ENCODE data around the gene SGPP1.
"Not testable (repeated sequence)": the region's sequence is repeated elsewhere in the genome, so short reads cannot be mapped to it uniquely, and the experiment has no call there.

Gene SGPP1

DNA sequence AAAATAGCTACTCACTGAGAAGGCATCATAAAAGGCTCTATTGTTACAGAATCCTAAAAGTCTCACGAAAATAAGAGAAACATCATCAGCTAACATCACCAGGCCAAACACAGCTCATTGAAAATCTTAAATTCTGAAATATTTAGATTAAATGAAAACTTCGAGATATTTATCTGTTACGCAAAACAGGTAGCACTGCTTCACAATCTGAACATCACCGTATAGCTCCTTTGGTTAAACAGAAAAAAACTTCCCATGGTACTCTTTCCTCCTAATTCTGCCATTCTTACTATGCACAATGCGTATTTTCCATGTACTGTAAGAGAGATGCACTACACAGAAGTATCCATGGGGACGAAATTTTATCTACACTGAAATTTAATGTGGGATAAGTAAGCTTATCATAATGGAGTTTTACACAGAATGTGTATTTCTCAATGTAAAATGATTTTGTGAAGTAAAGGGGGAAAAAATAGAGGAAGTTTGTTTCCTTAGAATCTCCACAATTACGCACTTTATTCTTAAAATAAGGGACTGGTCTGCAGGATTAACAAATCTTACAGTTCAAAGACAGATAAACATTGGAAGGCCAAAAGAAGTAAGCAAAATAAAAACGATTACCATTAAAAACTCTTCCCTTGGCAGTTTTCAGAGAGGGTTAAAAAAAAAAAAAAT, 1.9 kb downstream of the SGPP1 start:
- no peak for DNase-seq (ENCODE audit: low read depth)

DNA sequence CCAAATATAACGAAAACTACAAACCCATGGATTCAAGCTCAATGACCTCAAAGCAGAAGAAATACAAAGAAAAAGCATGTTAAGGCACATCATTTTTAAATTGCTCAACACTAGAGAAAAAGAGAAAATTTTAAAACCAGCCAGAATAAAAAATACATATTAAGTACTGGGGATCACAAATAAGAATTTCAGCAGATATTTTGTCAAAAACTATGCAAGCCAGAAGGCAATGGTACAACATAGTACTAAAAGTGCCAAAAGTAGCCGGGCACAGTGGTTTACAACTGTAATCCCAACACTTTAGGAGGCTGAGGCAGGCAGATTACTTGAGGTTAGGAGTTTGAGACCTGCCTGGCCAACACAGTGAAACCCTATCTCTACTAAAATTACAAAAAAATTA, 10.2 kb downstream of the SGPP1 start:
- DNase-seq (ENCODE audit: low read depth), result peak; percentile 34

DNA sequence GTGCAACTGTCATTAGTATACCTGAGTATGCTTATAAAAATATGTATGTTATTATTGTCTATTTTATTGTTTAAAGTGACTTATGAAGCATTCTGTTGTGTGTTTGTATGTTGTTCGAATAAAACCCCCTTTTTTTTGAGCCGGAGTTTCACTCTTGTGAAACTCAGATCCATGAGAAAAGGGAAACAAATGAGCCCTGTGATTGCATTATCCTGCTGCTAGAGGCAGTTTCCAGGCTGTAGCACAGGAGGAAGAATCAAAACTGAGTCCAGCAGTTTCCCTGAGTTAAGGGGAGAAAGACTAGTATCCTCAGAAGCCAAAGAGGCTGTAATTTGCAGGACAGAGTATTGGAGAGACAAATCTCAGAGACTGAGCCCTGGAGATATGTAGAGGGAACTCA, 12.5 kb downstream of the SGPP1 start:
- DNase-seq (ENCODE audit: low read depth), result no peak

DNA sequence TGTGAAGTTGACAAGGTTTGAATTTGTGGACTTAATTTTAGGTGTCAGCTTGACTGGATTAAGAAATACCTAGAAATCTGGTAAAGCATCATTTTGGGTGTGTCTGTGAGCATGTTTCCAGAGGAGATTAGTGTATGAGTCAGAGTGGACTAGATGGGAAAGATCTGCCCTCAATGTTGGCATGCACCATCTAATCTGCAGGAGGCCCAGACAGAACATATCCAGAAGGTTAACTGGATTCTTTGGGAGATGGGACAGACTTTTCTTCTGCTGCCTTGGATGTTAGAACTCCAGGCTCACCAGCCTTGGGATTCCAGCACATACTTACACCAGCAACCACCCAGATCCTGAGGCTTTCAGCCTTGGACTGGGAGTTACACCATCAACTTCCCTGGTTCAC, 14.1 kb downstream of the SGPP1 start:
- peak; percentile 73 for DNase-seq (ENCODE audit: low read depth)

DNA sequence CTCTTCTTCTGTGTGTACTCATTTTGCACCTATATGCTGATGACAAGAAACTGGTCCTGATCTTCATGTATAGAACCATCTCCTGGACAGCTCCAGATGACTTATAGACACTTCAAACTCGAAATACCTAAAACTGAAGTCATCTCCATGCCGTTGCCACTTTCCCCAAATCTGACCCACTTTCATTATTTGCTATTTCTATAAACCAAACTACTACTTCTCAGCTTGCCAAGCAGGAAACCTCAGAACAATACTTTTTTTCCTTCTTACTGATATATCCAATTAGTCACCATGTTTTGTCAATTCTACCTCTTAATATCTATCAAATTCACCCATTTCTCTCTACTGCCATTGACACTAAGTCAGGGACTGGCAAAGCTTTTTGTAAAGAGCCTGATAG, 14.8 kb downstream of the SGPP1 start:
- peak; percentile 17 for DNase-seq (ENCODE audit: low read depth)

DNA sequence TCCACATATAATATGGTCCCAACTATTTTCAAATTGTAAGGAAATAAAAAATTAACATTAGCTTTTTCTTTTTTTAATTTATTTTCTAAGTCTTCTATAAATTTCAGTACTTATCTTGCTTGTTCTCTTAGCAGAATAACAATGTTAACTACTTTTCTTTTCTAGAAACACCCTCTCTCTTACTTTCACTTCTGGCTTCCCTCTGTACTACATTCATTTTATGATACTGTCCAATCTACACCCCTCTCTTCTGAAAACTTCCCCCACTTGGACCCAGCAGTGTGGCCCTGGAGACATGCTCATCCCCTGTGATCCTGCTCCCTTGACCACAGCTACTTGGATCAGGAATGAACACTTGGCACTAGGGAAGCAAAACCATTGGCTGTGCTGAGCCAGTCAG, 15.7 kb downstream of the SGPP1 start:
- DNase-seq (ENCODE audit: low read depth), result no peak

DNA sequence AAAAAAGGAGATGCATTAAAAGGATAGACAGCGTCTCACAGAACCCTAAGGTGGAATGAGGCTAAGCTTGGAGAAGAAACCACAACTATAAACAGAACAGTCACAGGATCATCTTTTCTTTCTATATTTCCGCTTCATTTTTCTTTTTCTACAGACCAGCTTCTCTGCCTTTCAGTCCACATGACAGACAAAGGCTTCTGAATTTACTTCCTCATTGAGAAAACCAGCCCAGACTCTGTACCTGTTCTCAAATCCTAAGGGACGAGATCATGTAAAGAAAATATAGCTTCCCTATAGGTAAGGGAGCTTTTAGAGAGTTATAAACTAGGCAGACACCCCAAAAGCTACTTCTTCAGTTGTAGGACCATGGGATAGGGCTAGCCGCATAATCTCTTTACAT, 17.4 kb downstream of the SGPP1 start:
- no peak for DNase-seq (ENCODE audit: low read depth)

DNA sequence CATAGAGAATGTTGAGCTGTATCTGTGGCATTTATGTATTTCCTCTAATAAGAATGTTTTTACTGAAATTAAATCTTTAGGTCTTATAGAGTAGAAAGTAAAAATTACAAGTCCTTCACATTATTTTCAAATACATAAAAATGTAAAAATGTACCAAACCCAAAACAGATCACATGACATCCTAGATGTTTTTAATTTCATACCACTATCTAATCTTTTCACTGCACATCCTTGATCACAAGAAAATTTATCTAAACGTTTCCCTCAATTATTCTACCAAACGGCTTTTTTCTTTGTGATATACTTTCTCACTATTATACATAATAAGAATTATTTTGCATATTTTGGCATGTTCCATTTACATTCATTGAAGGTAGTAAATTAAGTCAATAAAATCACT, 18.3 kb downstream of the SGPP1 start:
- no peak for DNase-seq (ENCODE audit: low read depth)

DNA sequence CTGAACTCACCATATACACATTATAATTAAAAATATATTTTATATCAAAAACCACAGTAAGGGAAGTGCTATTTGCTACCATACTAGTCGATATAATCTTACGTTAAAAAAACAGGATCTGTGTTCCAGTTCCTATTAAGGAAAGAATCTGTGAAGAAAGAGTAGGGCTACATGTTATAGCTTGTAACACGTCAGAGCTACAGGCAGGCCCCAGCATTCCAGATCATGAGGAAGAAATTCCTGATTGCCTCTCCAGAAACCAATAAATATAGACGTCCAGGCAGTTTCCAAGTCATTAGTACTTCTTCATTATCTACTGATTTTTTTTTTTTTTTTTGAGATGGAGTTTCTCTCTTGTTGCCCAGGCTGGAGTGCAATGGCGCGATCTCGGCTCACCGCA, 20.6 kb downstream of the SGPP1 start:
- no peak for DNase-seq (ENCODE audit: low read depth)

DNA sequence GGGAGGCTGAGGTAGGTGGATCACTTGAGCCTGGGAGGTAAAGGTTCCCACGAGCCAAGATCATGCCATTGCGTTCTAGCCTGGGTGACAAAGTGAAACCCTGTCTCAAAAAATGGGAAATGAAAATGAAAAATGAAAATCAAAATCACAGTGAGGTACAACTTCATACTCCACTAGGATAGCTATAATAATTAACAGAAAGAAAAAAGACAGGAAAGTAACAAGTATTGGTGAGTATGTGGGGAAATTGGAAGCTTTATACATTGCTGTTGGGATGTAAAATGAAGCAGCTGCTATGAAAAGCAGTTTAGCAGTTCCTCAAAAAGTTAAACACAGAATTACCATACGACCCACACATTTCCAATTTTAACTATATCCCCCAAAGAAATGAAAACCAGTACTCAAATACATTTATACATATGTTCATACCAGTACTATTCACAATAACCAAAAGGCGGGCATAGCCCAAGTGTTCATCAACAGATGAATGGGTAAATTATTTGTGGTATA, 22.2 kb downstream of the SGPP1 start:
- no peak for DNase-seq (ENCODE audit: low read depth)

DNA sequence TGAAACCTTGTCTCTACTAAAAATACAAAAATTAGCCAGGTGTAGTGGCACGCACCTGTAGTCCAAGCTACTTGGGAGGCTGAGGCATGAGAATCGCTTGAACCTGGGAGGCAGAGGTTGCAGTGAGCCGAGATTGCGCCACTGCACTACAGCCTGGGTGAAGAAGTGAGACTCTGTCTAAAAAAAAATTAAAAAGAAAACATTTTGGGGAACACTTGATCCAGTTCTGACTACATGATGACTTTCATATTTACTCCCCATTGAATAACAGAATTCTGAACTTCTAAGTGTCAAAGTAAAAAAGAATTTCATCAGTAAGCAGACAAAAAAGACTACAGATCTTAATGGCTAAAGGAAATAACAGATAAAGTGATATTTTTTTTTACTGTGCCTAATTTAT, 25.3 kb downstream of the SGPP1 start:
- DNase-seq (ENCODE audit: low read depth), result not testable (repeated sequence)

DNA sequence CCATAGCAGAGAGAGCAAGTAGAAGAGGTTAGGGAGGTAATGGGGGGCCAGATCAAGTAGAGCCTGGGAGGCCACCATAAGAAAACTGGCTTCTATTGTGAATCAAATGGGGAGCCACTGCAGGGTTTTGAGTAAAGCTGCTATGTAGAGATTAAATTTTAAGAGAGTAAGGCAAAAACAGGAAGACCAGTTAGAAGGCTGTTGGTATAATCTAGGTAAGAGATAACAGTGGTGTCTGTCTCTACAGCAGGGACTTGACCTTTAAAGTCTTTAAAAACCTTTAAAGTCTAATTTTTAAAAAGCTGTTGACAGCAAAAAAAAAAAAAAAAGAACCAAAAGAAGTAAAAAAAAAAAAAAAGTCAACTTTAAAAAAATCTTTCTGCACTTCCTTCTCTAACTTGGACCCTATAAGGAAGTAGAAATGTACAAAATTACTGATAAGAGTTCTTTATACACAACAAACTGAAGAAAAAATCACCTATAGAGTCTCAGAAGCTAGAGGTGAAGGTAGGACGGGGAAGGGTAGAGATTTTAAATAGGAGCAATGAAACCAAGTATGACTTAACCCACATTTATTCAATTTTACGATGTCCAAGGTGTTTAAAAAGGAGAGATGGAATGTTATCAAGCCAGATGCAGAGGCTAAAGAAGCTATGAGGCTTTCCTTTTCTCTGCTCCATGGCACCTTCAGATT, 26.1 kb downstream of the SGPP1 start:
- no peak for DNase-seq (ENCODE audit: low read depth)

DNA sequence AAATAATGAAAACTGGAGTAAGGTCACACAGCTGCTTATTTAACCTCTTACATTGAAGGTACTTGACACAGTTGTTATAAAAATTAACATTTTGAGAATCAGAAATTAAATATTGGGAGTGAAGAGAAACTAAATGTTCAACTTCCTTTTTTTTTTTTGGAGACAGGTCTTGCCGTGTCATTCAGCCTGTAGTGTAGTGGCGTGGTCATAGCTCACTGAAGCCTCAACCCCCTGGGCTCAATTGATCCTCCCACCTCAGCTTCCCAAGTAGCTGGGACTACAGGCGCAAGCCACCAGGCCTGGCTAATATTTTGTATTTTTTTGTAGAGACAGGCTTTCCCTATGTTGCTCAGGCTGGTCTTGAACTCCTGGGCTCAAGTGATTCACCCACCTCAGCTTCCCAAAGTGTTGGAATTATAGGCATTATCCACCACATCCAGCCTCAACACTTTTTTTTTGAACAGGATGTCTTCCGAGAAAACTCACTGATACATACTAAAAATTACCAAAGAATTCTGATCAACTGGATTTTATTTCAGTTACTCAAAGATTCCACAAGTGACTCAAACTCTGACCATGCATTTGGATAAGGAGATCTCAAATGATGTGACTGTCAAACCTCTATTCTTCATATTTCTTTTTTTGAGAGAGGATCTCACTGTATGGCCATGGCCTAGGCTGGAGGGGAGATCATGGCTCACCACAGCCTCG, 35.4 kb downstream of the SGPP1 start:
- DNase-seq (ENCODE audit: low read depth), result peak; percentile 41

DNA sequence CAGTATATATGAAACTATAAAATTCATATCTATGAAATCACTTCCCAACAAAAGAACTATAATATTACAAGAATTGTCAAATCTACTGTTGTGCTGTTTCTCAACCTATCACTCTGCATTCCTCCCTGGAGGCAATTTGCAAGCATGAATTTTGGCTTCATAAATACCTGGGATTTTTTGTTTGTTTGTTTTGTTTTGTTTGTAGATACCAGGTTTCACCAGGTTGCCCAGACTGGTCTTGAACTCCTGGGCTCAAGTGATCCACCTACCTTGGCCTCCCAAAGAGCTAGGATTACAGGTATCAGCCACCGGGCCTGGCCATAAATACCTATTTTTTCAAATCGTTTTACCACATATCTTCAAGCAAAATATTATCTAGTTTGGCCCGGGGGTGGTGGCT, 38.7 kb downstream of the SGPP1 start:
- DNase-seq (ENCODE audit: low read depth), result no peak

DNA sequence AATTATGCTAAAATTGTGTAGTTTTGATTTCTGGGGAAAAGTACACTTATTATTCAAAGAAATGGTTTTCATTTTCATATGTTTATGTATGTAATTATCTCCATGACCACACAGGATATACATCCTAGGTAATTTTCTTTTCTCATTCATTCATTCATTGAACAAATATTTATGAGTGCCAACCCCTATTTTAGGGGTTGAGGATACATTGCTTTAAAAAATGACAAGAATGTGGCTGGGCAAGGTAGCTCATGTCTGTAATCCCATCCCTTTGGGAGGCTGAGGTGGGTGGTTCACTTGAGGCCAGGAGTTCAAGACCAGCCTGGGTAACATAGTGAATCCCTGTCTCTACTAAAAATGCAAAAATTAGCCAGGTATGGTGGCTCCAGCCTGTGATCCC, 40.9 kb downstream of the SGPP1 start:
- DNase-seq (ENCODE audit: low read depth), result no peak

DNA sequence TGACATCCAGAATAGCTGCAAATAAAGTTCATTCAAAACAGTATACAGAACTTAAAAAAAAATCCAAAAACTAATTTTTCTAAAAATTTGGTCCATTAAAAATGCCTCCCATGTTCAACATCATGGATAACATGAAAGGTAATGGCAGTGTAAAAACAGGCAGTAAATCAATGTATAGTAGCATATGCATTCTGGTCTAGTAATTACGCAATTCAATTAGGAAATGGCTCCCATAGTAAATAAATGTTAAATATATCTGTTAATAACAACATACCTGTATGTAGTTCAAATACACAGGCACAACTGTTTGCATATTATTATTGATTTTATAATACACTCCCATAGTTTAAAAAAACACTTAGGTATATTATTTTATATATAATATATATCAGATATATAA, 42.5 kb downstream of the SGPP1 start:
- DNase-seq (ENCODE audit: low read depth), result no peak

DNA sequence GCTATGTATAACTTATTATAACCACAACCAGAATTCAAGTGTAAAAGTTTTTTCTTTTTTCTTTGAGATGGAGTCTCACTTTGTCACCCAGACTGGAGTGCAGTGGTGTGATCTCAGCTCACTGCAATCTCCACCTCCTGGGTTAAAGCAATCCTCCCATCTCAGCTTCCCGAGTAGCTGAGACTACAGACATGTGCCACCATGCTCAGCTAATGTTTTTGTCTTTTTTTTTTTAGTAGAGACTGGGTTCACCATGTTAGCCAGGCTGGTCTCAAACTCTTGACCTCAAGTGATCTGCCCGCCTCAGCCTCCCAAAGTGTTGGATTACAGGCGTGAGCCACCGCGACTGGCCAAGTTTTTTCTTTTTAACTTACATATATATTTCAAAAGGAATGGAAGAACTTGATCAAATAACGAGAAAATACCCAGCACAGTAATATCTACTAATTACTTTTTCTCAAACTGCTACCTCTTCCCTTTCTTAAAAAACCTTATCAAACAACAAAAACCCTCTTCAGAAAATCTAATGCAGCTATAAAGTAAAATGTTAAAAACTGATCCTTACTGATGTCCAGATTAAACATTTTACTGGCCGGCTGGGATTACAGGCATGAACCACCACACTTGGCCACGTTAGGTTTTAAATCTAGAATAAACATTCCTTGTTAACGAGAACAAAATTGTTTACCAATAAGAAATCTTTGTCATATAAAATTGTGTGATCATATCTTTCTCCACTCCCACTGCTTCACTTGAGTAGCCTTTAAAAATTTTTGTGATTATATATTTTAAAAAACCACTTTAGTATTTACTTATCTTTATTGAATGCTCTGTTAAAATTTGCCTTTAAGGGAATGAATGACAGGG, 44.9 kb downstream of the SGPP1 start:
- no peak for DNase-seq (ENCODE audit: low read depth)

DNA sequence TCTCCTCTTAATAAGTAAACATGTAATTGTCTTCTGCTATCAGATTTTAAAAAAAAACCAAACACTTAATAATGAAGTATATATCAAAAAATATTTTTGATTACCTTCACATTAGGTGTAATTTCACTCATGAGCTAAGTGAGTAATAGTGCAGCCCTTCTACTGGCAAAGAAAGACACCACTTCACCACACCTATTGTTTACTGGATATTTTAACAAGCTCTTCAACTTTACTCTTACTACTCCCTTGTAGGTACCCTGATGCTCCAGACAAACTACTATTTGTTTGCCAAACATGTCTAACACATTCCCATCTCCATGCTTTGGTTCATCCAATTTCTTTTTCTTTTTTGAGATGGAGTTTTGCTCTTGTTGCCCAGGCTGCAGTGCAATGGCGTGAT, 49.3 kb downstream of the SGPP1 start:
- DNase-seq (ENCODE audit: low read depth), result no peak

DNA sequence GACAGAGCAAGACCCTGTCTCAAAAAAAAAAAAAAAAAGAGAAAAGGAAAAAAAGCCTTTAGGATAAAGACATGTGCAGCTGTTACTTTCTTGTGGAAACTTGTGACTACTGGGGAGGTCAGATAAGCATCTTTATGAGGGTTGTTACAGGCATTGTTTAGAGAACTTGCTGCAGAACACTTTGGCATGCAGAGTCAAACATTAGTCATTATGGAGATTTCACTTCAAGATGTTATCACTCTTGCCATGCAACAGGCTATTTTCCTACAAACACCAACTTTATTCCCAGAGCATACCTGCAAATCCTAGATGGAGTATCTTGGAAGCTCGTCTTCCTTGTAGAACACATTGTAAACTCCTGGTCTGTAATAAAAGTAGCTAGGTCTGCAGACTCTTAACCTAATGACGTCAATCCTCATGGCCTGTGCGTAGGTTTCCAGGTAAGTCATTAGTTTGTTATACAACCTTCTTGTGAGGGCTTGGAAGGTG, 49.9 kb downstream of the SGPP1 start:
- DNase-seq (ENCODE audit: low read depth), result peak; percentile 95

DNA sequence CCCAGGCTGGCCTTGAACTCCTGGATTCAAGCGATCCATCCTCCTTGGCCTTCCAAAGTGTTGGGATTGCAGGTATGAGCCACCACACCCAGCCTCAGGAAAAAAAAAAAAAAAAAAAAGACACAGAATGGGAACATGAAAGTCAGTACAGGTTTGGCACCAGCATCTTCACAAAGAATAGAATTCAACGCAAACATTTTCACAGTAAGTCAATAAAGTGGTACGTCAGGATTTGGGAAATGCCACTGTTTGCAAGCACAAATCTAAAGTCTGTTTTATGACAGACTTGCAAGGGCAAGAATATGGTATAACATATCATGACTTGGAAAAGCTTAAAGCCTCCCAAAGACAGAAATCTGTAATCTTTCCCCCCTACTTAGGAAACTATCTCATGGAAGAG, 51.2 kb downstream of the SGPP1 start:
- no peak for DNase-seq (ENCODE audit: low read depth)

DNA sequence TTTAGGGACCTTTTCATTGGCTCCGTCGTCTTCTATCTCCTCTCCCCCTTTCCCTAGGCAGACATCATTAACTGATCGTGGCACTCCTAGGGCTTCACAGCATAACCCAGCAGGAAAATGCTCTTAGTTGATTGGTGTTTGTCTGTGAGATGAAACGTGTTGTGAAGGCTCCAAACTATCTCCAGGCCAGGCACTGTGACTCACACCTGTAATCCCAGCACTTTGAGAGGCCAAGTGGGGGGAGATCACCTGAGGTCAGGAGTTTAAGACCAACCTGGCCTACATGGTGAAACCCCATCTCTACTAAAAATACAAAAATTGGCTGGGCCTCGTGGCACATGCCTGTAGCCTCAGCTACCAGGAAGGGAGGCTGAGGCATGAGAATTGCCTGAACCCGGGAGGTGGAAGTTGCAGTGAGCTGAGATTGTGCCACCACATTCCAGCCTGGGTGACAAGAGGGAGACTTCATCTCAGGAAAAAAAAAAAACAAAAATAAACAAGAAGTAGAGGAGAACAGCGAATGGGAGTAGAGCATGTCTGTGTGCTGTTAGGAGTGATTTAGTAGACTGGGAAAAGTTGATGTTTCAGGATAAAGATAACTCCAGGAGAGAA, 53.9 kb downstream of the SGPP1 start:
- no peak for DNase-seq (ENCODE audit: low read depth)

DNA sequence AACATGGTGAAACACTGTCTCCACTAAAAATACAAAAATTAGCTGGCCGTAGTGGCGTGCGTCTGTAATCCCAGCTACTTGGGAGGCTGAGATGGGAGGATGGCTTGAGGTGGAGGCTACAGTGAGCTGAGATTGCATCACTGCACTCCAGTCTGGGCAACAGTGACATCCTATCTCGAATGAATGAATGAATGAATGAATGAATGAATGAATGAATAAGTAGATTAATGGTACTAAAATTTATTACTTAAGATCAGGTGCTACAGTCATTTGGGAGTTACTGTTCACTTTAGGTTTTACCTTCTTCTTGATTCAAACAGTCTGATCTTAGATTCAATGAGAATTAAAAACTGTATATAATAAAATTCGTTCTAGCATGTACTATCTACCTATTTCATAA, 54.6 kb downstream of the SGPP1 start:
- no peak for DNase-seq (ENCODE audit: low read depth)
